GM10266 (cell line): ENCODE data around the gene LMF1.
"Not testable (repeated sequence)": the region's sequence is repeated elsewhere in the genome, so short reads cannot be mapped to it uniquely, and the experiment has no call there.

ENCODE experiments used
- DNase-seq: peaks from one replicate; pipeline ENCODE4 v3.0.0; 2012; ENCODE audit errors: extremely low spot score
- CTCF ChIP-seq: IDR thresholded peaks from 2 replicates; pipeline ENCODE4 v1.5.1; 2012; ENCODE audit warnings: mild to moderate bottlenecking, low read depth; ENCODE audit not compliant: control insufficient read depth, insufficient read depth; ENCODE audit errors: missing control alignments

Gene LMF1

DNA sequence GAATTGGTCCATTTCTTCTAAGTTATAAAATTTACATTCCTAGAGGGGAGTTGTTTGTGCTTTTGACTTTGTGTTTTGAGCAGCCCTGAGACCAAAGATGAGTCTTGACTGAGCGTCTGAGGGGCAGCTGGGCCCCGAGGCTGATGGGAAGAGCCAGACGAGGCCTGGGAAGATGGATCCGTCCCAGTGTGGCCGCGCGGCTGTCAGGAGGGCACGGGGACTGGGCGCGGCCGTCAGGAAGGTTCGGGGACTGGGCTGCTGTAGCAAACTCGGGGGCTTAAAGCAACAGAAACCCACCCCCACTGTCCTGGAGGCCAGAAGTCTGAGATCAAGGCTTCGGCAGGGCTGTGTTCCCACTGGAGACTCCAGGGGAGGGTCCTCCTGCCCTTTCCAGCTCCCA lies 132.0 kb downstream of the LMF1 start:
- no peak for TF ChIP-seq CTCF
- no peak for DNase-seq

GRCh38 chr16:836822-837221 lies 134.0 kb downstream of the LMF1 start:
- DNase-seq: not testable (repeated sequence)

DNA sequence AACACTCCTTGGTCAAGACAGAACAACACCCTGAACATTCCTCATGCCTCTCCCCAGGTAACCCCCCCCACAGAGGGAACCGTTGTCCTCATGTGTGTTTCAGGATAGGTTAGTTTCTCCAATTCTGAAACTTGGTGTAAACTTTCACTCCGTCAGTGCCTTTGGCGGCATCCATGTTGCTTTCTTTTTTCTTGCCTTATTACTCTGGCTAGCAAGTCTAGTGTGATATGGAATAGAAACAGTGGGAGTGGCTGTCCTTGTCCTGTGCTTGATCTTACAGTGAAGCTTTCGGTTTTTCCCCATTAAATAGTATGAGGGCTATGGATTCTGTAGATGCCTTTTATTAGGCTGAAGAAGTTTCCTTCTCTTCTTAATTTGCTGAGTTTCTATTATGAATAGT lies 134.6 kb downstream of the LMF1 start:
- DNase-seq: no peak
- TF ChIP-seq CTCF: no peak

DNA sequence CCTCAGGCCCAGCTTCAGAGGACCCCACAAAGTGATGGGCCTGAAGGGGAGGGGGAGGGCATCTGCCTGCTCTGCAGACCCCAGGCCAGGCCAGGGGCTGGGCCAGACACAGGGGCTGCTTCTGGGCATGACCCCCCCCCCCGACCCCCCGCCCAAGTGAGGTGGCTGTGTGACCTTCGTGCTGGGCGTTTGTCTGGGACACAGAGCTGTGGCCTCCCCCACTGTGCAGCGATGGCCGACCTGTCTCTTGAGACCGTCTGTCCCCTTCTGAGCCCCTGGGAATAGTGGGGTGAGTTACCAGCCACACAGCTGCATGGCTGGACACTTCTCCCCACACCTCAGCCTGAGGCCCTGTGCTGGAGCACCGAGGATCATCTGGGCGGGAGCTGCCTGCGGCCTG lies 135.4 kb downstream of the LMF1 start:
- DNase-seq: no peak
- TF ChIP-seq CTCF: no peak

GRCh38 chr16:833411-833810 lies 137.4 kb downstream of the LMF1 start:
- no peak for DNase-seq
- no peak for TF ChIP-seq CTCF

GRCh38 chr16:832652-833336 lies 138.0 kb downstream of the LMF1 start:
- DNase-seq: no peak

DNA sequence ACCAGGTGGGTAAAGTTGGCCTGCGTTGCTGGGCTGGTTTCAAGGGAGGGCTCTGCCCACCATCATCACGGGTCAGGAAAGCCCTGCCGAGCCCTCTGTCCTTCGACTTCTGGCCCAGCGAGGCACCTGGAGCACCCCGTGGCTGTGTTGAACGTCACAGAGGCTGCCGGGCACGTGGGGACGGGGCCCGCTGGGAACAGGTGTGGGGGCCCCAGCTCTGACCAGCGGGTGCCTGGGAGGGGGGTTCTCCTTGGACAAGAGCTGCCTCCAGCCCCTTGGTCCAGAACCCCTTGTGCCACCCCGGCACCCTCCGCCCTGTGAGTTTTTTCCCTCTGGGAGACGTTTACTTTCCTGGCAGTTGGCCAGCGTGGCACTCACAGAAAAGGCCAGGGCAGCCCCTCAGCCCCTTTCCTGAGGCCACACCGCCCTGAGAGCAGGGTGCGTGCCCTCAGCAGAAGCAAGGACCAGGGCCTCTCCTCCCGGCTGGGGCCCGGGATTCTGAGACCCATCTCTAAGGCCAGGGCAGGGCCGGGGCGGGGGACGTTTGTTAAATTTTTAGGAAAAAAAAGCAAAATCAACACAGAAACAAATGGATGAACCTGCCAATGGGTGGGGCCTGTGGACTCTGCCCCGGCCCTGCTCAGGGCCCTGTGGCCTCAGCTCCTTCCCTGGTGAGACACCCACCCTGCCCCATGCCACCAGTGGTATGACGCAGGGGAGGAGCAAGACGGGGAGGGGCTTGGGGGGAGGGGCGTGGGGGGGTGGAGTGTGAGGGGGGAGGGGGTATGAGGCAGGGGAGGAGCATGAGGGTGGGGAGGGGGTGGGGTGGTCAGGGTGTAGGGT lies 139.0 kb downstream of the LMF1 start:
- no peak for TF ChIP-seq CTCF
- no peak for DNase-seq

More at GRCh38 chr16:832652-833336, 138.0 kb downstream of the LMF1 start:
- TF ChIP-seq CTCF: no peak
